Cortex of kidney (tissue), 1 donor: ENCODE data around the gene HSPH1.

Experiments used
- DNase-seq: peaks from one replicate; lab custom pipeline; 2025; lab: John Stamatoyannopoulos, UW

HSPH1 gene

DNA sequence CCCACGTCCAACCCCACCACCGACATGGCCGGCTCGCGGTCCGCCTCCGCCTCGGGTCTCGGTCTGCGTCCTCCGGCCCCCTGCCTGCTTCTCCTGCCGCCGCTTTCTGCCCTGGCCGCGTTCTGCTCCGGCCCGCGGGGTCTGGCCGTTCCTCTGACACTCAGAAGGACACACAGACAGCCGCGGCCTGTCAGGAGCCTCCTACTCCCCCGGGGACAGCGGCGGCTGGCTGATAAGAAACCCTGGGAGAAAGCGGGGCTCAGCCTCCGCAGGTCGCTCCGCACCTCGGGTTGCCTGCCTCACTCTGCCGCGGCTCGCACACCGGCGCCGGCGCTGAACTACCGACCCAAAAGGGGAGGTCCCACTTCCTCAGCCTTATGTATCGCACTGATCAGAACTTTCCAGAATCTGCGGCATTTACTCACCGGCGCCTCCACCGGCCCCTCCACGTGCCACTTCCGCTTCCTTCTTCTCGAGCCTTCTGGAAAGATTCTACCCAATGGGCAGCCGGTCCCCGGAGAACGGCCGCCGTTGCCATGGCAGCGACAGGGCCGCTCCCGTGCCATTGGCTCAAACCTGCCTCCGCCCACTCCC is at the start of gene HSPH1:
TSS of gene HSPH1 (minus strand) at position 348 of the 594 bp plus-strand sequence. CDS start at position 26, 322 bp downstream.
- DNase-seq: peak; percentile 82

DNA sequence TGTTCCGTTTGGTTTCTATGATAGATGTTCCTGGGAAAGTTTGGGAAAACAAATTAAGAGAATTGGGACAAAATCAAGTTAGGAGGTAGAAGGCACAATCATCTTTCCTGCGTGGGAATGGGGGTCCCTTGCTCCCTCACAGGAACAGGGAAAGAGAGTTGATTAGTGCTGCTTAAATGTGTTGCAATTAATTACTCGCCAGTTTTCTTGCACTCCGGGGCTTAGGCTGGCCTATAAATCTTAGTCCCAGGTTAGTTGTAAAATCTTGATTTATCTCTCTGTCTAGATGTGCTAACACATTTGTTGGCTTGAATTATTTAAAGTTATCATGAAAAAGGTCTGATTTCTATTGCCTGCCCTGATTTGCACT is 48.1 kb upstream of the HSPH1 start:
- DNase-seq: no peak

DNA sequence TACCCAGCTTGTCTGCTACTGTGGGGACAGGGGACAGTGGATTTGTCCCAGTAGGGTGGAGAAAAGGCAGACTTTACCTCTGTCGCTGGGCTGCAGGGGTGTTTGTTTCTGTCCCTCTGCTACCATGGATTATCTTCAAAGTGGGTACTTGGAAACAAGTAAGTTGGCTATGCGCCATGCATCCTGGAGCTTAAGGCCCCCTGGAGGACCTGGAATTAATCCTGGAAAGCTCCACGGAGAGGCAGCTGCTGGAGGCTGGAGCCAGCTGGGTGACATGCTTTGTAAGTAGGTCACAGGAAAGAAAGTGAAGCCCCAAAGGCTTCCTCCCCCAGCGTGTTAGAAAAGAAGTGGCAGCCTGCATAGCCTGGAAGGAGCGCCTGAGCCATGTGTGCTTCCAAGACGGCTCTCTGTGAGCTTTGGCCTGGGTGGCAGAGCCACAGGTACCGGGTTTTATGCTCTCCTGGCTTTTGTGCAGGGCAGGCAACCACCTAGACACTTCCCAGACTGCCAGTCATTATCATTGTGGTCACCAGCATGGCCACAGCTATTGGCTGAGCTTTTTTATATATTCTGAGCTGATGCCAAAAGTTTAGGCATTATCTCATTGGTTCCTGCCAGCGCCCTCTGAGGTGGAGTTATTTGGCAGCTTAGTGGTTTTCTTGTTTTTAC is 47.6 kb upstream of the HSPH1 start:
- DNase-seq: no peak

DNA sequence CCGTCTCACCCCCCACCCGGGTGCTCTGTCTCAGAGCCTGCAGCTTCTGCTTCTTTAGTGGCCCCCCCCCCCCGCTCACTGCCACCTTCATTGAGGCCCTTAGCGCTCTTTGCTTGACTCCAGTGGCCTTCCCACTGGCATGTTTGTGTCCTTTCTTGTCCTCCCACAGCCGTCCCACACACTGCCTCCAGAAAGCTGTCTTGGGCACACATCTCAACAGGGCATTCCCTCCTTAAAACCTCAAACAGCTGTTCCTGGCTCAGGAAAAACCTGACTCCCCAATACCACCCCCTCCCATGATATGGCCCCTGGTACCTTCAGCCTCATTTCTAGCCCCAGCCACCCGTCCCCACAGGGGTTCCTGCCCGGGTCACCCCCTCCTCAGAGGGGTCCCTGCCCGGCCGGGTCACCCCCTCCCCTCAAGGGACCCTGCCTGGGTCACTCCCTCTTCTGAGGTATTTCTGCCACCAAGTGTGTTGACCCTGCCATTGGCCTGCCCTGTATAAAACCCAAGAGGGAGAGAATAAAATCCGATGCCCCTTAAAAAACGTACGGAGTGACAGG is 46.9 kb upstream of the HSPH1 start:
- no peak for DNase-seq

DNA sequence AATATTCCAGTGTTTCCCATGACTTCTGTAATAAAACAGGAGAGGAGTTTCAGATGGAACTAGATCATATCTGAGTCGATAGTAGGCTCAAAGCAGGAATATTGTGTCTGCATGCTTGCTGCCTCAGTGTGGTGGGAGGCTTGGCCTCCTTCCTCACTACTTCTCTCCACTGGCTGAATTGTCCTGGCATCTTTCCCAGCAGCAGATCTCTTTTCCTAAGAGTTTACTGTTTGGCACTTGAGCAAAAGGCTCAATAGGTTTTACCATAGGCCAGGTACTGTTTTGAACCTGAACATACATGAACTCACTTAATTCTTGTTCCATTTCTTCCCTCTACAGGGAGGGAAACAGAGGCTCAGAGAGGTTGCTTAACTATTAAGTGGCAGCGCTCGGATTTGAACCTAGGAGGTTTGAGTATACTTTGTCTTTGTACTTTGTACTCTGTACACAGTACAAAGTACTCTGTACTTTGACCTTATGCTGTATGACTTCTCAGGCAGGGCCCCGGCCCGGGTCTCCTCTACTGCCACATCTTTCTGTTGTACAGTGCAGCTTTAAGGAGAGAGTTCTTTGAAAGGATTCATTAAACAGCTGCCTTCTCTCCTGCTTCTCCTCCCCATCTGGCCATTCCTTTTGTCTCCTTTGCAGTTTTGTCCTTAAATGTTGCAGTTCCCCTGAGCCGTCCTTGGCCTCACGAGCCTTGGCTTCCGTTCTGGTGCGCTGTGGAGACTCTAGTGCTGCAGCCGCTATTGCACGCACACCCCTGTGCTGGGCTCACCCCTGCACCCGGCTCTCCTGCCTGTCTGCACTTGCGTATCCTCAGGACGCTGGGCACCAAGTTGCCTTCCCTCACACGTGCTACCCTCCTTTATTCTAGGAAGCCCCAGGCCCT is 46.2 kb upstream of the HSPH1 start:
- no peak for DNase-seq

DNA sequence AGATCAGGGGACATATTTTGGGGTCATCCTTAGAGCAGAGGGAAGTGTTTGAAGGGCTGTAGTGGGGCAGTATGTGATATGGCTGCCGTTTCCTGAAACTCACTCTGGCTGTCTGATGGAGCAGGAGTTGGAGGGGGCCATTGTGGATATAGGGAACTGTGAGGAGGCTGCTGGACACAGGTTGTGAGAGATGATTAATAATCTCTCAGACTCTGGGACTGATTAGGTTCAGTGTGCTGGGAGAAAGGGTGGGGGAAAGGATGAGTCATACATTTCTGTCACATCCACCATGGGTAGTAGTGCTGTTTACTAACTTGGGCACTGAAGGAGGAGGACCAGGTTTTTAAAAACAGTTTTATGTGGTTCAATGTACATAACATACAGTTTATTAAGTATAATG is 42.9 kb upstream of the HSPH1 start:
- DNase-seq: no peak

DNA sequence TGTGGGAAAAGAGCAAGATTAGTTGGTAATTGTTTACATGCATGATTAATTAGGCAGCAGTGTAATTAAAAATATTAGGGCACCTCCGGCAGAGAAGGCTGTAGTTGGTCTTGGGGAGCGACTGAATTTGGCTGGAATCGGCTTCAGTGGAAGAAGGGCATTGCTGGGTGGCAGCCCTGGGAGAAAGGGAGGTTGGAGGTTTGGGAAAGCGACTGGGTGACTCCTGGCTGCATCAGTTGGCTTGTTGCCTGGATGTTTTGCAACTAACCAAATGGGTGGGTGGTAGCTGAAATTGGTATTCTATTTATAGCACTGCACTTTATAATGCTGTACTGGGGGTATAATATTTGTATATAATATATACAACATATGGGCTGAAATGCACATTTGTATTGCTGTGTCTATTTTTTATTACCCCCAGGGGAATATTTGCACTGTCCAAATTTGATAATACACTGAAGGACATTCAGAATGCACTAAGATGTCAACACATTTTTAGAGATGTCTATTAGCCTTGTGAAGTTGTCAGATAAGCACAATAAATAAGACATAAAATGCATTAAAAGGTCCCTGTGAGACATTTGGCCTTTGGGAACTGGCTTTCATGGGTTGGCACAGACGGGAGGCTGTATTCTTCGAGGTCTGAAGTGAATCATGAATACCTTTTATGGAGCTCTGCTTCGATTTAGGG is 39.8 kb upstream of the HSPH1 start:
- no peak for DNase-seq

DNA sequence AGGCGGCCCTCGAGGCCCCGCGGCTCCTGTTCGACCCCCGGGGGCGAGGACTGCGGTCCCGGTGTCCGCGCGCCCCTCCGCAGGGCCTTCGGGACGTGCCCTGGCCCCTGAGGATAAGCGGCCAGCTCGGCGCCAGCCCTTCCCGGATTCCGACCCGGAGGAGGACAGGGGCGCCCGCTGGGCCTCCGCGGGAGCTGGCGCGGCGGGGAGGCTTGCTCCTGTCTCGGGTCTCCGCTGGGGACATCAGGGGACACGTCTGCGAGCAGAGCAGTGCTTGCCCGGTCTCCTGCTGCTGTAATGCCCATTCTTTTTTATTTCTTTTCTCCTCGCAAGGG is 38.9 kb upstream of the HSPH1 start:
- DNase-seq: no peak

DNA sequence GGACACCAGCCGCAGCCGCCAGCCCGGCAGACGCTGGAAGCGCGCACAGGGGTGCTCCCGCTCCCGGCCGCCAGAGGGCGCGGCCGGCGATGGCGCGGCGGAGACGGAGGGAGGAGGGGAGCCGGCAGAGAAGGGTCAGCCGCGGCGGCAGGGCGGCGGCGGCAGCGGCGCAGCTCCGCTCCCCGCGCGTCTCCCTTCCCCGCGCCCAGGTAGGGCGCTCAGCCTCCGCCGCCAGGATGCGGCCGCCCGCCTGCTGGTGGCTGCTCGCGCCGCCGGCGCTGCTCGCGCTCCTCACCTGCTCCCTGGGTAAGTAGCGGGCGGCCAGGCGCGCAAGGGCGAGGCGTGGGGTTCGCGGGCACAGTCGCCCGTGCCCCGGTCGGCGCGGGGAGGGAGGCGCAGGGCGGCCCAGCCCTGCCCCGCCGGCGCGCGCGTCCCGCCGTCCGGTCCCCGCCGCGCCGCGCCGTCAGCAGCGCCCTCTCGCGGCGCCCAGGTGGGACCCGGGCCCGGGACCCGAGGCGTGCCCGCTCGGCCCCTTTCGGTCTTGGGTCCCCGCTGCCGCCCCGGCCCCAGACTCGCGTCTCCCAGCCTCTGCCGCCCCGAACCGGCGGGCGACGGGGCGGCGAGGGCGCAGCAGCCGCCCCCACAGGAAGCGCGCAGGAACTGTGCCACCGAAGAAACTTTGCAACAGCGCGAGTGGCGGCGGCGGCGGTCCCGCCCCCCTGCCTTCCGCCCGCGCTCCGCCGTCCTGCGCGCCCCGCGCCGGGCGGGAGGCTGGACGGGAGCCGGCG is 38.3 kb upstream of the HSPH1 start, which contains the start of gene B3GLCT:
TSS of gene B3GLCT (plus strand) at position 127 of the 788 bp plus-strand sequence. CDS start at position 237, 110 bp downstream.
- no peak for DNase-seq

DNA sequence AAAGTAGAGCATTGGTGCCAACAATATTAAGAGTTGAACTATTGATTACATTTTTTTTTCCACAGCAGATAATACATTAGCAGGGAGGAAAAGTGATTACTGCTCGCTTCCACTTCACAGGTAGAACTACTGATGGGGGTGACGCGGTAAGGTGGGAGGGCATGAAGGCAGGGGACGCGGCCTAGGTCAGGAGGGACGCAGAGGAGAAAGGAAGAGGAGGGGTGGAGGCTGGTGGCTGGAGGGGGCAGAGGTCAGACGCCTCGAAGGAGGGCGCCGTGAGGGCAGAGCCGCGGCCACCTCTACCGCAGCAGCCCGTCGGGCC is 37.8 kb upstream of the HSPH1 start:
- no peak for DNase-seq

DNA sequence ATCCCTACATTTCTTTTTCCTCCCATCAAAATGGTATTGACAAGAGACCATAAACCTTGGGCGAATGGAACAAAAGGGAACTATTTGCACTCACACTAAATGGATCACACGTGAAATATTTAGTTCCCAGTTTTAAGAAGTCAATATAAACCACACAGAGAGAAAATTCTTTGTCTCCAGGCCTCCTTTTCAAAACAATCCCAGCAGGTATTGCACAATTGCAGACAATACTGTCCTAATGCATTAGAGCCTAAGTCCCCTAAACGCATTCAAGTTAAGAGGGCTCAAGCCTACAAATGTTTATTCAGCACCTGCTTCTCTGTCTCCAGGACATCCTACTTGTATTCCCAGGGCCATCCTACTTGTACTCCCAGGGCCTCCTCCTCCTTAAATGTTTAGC is 36.8 kb upstream of the HSPH1 start:
- no peak for DNase-seq

DNA sequence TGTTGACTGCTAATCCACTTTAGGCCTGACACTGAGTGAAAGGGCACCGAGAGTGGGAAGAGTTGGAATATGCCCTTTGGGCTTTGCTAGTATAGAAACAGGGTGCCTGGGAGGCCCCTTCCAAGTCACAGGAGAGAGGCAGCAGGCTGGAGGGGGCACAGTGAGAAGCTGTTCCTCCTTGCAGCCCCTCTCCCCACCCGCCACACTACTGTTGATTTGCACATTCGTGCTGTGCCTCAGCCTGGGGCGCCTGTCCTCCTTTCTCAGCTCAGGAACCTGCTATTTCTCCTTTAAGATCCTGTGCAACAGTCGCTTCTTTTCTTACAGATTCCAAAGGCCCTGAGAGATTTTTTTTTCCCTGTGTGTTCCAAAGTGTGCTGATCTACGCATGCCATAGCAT is 35.3 kb upstream of the HSPH1 start:
- no peak for DNase-seq

DNA sequence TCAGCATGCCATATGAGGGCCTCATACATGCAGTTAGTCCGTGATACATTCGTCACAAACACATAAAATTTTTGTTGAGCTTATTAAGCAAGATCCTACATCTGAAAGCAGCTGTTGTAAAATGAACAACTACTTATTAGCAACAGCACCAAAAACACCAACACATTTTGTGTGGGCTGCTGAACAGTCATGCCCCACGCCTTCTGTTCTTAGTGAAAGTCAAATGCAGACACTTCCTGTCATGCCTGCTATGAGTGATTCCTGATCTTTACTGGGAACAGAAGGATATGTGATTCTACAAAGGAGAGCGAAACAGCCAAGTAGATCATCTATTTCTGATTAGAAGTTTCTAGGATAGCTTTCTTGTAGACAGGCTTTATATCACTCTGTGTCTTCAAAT is 33.9 kb upstream of the HSPH1 start:
- no peak for DNase-seq

DNA sequence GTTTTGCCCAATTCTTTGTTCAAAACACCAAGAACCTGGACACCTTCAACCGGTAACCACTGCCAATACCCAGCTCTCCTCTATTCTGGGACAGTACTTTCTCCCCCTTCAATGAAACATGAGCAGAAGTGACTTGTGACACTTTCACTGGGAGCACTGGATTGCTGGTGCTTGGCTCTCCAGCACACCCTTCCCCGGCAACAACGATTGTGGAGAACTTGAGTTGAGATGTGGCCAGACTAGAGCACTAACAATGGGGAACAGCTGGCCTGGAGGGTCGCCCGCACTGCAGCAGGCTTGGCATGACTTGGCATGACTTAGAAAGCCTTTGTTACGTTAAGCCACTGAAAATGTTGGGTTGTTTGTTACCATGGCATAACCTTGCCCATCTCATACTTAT is 30.6 kb upstream of the HSPH1 start:
- DNase-seq: no peak

DNA sequence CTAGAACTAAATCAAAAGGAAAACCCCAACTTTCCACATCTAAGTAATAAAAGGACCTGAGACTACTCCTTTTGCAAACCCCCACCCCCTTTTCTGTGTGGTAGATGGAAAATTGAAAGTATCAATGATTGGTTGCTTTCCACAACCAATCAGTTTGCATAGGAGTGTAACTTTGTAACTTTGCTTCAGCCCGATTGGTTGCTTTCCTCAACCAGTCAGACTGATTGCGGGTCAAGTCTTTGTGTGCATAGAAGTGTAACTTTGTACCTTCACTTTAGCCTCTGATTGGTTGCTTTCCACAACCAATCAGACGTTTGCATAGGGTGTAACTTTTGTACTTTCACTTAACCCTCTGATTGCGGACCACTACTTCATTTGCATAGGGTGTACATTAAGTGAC is 30.0 kb upstream of the HSPH1 start:
- DNase-seq: no peak

DNA sequence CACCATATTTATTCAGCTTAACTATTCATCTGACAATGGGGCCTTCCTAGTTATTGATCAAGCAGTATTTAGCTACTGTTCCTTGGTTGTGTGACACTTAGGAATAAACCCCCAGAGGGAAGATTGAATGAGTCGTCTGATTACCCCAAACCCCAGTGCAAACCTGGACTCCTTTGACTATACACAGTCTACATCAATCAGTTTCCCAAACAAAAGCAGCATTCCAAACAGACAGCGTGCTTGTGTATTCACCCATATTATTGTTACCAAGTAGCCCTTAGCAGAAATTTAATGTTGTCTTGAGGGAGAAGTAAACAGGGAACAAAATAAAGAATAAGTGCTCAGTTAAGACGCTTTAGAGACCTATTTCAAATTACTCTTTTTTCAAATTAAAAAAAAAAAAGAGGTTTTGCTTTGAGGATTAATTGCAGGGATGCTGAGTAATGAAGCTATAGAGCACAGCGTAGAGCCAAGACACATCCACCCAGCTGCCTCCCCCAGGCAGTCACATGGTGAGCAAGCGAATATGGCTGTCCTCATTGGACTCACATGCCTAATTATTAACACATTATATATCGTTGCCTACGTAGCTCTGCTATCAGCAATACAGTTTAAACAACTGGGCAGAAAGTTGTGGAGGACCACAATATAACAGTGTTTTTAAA is 23.4 kb upstream of the HSPH1 start:
- DNase-seq: no peak

DNA sequence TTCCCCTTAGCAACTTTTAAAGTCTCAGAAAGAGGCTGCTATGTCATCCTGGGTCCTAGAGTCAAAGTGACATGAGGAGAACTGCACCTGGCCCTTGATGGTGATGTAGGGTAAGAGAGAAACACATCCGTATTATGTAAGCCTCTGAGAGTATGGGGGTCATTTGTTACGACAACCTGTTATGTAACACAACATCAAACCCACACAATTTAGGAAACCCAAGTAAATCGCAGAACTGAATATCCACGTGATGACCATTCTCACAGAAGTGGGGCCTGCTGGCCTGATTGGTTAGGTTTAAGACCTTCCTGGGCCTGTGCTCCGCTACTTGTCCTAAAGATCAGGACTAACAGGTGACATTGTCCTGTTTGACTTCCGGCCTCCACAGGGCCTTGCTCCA is 22.7 kb upstream of the HSPH1 start:
- DNase-seq: no peak

DNA sequence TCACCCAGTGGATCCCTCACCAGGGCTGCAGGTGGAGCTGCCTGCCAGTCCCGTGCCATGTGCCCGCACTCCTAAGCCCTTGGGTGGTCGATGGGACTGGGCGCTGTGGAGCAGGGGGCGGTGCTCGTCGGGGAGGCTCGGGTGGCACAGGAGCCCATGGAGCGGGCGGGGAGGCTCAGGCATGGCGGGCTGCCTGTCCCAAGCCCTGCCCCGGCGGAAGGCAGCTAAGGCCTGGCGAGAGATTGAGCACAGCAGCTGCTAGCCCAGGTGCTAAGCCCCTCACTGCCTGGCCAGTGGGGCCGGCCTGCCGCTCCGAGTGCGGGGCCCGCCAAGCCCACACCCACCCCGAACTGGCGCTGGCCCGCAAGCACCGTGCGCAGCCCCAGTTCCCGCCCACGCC is 21.3 kb upstream of the HSPH1 start:
- DNase-seq: no peak

DNA sequence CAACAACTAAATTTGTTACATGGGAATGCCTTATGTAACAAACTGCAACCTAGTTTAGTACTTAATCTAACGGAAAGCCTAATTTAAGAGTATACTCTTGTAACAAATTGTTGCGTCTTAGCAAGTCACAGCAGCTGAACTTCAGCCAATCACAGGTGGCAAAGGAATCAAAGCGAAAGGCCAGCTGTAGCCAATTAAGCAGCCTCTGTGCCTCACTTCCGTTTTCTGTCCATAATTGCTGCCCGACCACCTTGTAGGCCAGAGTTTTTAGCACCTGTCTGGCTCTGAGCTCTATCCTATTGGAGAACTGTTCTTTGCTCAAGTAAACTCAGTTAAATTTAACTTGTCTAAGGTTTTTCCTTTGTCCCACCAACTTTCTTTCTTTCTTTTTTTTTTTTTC is 18.1 kb upstream of the HSPH1 start:
- DNase-seq: no peak

DNA sequence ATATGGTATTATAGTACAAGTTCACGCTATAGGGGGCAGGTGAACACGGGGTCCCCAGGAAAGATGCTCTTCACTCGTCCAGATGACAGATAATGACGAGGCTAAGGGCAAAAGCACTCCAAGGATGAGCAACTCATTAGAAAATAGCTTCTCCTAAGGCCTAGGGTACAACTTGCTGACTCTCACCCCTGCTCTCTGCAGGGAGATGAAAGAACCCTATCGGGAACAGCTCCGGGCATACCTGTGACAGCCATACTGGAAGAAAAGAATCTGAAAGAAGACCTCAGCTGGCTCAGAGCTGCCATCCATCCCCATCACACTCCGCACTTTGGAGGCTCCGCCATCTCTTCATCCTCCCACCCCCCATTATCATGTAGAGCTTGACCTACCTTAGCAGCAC is 17.5 kb upstream of the HSPH1 start:
- DNase-seq: no peak
